Stimulated activated CD4-positive, alpha-beta T cell treated with anti-CD3 and anti-CD28 coated beads, Interleukin-15, amount 100 ng/mL, for 1 hour (primary cell): Measurements from ENCODE around the gene AMBRA1.
"Not testable (repeated sequence)": the region's sequence is repeated elsewhere in the genome, so short reads cannot be mapped to it uniquely, and the experiment has no call there.

Experiments used
- DNase-seq, 2 donors: peaks; one replicate each; pipeline ENCODE4 v3.0.0-alpha.2; 2020; ENCODE audit warnings: low read depth in 1 of 2, low spot score in 1 of 2

The AMBRA1 gene

GRCh38 chr11:46387456-46387855 is 206.4 kb downstream of the AMBRA1 start:
- DNase-seq, result no peak

GRCh38 chr11:46386674-46387073 is 207.1 kb downstream of the AMBRA1 start:
- no peak for DNase-seq

- no peak for DNase-seq
Observed at GRCh38 chr11:46386005-46386578, 207.7 kb downstream of the AMBRA1 start.

DNA sequence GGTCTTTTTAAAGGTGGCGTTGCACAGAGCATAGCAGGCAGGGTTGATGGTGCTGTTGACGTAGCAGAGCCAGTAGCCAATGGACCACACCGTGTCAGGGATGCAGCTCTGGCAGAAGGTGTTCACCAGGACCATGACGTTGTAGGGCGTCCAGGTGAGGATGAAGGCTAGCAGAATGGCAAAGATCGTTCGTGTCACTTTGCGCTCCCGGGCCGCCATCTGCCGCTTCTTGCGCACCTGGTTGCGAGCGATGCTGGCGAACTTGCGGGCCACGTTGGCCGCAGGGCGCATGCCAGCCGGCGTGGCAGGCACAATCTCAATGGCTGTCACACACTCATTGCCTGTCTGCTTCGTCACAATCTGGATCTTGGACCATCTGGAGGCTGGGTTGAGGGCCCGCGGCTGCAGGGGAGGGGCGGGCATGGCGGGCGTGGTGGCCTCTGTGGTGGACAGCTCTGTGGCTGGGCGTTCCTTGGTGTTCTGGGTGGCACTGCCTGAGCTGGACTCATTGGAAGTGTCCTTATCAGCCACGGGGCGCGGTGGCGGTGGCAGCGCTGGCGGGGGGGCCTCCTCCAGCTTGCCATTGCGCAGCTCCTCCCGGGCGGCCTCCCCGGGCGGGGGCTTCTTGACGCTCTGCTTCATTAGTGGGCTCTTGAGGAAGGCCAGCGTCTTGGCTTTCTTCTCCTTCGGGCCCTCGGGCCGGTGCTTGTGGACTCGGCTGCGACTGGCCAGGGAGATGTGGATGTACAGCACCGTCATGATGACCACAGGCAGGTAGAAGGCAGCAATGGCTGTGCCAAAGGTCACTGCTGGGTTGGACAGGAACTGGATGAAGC is 208.4 kb downstream of the AMBRA1 start:
- DNase-seq, result no peak

- DNase-seq, result no peak
Observed at GRCh38 chr11:46383974-46384701, 209.7 kb downstream of the AMBRA1 start.

GRCh38 chr11:46383404-46383758 is 210.4 kb downstream of the AMBRA1 start:
- DNase-seq, result no peak

DNA sequence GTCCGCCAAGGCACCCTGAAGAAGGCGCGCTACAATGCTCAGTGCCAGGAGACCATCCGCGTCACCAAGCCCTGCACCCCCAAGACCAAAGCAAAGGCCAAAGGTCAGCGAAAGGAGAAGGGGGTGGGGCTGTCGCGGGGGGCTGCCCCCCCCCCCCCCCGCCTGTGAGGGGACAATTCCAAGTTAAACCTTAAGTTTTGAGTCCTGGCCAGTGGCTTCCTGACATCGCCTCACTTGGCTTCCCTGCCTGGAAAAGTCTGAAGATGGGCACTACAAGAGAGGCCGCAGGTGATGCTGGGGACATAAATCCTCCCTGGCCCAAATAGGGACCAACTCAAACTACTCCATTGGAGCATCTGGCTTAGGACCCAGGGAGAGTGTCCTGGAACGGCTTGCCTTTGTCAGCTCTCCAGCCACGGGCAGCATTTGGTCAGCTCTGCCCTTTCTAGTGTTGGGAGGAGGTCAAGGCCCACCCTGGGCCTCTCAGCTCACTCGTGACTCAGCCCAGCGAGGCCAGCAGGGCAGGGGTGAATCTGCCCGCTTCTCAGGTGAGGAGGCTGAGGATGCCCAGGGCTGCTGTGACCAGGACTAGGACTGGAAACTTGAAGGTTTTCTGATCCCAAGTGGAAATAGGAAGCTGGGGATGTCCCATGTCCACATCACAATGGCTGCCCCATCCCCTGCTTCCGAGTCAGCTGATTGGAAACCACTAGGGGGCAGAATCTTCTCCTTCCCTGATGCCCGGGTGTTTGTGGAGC is 211.0 kb downstream of the AMBRA1 start:
- DNase-seq, result no peak

GRCh38 chr11:46381819-46382645 is 211.8 kb downstream of the AMBRA1 start:
- no peak for DNase-seq

DNA sequence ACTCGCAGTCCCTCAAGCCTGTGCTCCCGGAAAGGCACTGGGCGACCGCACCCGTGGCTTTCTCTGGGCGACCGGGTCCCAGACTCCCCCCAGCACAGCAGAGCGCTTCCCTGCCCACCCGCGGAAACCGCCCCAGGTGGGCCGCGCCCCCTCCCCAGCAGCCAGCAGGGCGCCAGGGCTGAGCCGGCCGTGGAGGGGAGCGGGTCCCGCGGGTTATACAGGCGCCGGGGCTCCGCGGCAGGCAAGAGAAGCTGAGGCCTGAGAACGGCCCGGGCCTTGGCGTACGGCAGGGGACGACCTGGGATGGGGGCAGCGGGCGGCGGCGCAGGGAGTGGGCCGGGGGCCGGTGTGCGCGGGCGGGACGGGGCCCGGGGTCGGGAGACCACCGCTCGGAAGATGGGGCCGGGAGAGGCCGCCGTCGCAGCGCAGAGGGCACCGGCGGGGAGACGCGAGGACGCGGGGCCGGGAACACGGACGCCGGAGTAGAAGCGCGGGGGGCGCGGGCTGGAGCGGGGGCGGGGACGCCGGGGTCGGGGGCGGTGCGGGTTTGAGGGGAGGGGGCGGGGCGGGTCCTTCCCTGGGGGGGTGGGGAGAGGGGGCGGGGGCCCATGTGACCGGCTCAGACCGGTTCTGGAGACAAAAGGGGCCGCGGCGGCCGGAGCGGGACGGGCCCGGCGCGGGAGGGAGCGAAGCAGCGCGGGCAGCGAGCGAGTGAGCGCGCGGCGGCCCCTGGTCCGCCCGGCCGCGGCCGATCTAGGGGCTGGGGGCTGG is 212.6 kb downstream of the AMBRA1 start, which contains the start of gene MDK:
Gene MDK, plus strand, starts transcription at position 622 of the 771 bp plus-strand sequence. CDS start 389 bp downstream, outside the sequence.
- DNase-seq, result no peak

DNA sequence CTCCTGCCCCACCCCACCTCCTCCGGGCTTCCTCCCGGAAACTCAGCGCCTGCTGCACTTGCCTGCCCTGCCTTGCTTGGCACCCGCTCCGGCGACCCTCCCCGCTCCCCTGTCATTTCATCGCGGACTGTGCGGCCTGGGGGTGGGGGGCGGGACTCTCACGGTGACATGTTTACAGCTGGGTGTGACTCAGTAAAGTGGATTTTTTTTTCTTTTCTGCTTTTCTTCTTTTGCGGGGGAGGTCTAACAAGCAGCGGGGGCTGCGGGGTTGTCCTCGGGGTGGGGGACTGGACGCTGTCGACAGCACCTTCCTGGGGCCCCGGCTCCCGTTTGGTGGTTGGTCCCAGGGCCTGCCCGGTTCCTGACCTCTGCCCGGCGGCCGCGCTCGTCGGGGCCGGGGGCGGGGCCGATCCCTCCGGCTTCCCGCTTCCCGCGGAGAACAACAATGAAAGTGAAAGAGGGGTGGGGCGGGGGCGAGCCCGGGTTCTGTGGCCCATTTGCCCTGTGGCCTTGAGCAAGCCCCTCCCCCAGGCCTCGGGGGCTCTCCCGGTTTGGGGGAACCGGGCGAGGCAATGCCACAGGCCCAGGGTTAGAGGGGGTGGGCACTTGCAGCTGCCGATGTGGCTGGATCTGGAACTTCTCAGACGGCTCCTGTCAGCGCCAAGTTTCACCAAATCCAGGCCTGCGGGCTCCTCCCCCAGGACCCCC is 213.3 kb downstream of the AMBRA1 start:
- peak in 1 of 2 donors; percentile 50 for DNase-seq

DNA sequence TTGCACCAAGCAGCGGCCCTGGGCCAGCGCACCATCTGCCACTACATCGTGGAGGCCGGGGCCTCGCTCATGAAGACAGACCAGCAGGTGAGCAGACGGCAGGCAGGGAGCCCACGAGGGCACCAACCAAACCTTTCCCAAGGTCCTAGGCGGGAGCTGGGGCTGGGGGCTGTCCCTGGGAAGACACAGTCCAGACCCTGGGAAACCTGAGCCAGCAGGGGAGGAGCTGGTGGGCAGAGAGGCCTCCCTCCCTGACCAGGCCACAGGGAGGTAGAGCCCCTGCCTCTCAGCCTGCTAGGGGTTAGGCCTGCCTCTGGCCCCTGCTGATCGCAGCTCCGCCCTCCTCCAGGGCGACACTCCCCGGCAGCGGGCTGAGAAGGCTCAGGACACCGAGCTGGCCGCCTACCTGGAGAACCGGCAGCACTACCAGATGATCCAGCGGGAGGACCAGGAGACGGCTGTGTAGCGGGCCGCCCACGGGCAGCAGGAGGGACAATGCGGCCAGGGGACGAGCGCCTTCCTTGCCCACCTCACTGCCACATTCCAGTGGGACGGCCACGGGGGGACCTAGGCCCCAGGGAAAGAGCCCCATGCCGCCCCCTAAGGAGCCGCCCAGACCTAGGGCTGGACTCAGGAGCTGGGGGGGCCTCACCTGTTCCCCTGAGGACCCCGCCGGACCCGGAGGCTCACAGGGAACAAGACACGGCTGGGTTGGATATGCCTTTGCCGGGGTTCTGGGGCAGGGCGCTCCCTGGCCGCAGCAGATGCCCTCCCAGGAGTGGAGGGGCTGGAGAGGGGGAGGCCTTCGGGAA is 214.1 kb downstream of the AMBRA1 start:
- not testable (repeated sequence) for DNase-seq

- no peak for DNase-seq
Observed at GRCh38 chr11:46378811-46379481, 214.9 kb downstream of the AMBRA1 start.

DNA sequence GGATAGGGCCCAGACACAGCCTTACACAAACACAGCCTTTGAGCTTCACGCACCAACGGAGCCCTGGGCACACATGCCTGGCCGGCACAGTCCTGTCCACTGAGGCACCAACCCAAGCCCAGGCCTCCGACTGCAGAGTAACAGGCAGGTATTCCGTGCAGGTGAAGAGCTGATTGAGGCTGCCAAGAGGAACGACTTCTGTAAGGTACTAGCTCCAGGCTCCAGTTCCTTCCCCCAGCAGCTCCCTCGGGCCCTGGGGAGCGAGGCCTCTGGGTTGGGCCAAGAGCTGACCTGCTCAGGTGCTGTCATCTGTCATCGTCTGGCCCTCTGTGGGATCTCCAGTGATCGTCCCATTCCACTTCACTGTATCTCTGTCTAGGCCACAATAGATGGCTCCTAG is 215.5 kb downstream of the AMBRA1 start:
- DNase-seq, result no peak

DNA sequence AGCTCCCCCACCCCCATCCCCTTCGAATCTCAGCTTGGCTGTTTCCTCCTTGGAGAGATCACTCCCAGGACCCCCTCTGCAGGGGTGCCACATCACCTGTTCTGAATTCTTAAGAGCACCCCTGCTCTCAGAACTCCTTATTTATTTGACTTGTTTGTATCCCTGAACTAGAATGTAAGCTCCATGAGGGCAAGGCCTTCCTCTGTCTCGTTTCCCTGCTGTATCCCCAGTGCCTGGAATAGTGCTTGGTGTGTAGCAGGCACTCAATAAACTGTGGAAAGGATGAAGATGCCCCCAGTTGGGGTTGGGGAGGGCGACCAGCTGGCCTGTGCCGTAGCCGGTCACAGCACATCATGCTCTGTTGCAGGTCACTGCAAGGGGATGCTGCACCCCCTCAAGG is 216.0 kb downstream of the AMBRA1 start:
- DNase-seq, result no peak

DNA sequence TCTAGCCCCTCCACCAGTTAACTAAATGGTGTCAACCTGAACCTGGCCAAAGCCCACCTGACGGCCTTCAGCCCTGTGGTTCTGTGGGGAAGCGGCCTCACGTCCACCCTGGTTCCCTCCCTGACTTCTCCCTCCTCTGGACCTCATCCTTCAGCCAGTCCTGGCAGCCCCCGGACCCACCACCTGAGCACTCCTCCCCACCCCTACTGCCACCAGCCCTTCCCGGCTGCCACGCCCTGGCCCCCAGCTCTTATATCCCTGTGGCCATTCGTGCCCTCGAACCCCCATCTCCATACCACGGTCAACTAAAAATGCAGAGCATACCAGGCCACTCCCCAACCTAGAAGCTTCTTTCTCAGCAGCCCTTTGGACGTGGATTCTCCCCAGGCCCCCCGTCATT is 216.5 kb downstream of the AMBRA1 start:
- DNase-seq, result no peak

DNA sequence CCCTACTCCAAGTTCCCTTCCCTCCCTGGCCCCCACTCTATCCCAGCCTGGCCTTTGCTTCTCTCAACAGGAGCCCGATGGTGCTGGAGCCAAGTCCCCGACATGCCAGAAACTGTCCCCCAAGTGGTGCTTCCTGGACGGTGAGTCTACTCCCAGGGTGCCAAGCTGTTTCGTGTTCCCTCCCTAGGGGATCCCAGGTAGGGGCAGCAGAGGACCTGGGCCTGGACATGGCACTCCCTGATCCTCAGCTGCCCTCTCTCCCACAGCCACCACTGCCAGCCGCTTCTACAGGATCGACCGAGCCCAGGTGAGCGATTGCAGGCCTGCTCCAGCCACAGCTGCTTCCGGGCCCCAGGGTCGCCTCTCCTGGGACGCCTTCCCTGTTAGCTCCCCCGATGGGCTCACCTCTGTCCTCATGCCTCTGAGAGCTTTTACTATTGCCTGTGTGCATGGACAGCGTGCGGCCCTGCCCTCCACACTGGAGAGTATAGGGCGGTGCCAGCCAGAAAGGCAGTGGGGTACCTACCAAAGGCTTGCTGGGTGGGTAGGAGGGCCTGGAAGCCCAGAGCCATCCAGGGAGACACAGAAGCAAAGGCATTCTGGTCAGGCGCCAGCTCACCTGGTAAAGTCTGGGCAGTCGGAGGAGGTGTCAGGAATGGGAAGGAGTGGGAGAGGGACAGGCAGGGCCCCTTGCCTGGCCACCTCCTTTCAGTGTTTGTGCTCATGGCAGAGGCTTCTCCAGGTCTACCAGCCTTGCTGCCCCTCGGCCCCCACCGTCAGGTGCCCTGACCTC is 217.4 kb downstream of the AMBRA1 start:
- no peak for DNase-seq
